GM18505 (cell line): ENCODE measurements around the gene FREM1.
"Not testable (repeated sequence)": the region's sequence is repeated elsewhere in the genome, so short reads cannot be mapped to it uniquely, and the experiment has no call there.

Experiments used
- ATAC-seq: cut with Tn5 transposase; IDR thresholded peaks from one replicate; pipeline ENCODE4 v1.9.1; 2021; ENCODE audit not compliant: unreplicated experiment
- POLR2A ChIP-seq: IDR thresholded peaks from 4 replicates; pipeline ENCODE4 v1.6.1; 2011; ENCODE audit warnings: borderline replicate concordance; ENCODE audit not compliant: insufficient read depth, insufficient read length; ENCODE audit errors: extremely low read depth

FREM1 gene

GRCh38 chr9:14926941-14927624, 16.9 kb upstream of the FREM1 start:
- no peak for ATAC-seq
- TF ChIP-seq POLR2A: no peak

DNA sequence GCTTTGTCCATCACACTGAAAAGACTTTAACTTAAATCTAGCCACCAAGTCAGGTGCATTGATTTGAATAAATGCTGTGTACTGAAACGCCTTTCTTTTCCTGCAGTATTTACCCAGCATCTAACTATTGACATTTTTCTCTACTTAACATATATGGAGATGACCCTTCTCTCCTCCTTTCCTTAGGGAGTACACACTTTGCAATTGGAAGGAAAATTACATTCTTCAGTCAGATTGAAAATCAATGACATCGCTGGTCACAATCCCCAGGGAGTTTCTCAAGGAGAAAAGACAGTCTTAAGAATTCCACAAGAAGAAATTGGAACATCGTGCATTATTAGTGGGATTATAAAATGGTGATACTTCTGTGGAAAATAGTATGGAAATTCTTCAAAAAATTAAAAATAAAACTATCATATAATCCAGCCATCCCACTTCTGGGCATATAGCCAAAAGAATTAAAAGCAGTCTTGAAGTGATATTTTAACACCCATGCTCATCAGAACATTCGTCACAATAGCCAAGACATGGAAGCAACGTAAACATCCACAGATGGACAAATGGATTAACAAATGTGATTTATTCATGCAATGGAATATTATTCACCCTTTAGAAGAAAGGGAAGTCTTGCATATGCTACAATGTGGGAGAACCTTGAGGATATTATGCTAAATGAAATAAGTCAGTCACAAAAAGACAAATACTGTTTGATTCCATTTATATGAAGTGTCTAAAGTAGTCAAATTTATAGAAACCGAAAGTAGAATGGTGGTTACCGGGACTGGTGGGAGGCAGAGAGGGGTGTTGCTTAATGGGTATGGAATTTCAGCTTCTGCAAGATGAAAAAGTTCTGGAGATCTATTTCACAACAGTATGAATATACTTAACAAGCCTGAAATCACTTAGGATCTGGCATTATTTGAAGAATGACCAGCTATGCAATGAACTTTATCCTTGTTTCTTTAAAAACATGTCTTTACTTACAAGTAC, 14.3 kb upstream of the FREM1 start:
- ATAC-seq: no peak
- TF ChIP-seq POLR2A: no peak

DNA sequence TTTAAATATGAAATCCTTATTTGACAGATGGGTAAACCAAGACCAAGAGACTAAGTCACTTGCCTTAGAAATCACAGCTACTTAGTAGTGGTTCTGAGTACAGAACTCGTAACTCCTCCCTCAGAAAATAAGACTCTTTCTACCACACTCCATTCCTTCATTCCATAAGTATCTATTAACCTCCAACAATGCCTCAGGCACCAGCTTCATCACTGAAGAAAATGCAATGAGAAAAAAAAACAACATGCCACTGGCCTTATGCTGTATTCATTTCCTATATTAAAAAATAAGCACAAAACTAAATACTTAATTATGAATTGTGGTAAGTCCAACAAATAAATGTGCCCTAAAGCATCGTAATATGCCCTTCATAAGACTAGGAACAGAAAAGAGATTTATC, 13.5 kb upstream of the FREM1 start:
- no peak for TF ChIP-seq POLR2A
- no peak for ATAC-seq

GRCh38 chr9:14920805-14921204, 10.6 kb upstream of the FREM1 start:
- ATAC-seq: not testable (repeated sequence)

GRCh38 chr9:14913366-14913765, 3.1 kb upstream of the FREM1 start:
- no peak for TF ChIP-seq POLR2A
- no peak for ATAC-seq

- no peak for TF ChIP-seq POLR2A
- no peak for ATAC-seq
These were observed 2.6 kb upstream of the FREM1 start for GRCh38 chr9:14912859-14913258.

DNA sequence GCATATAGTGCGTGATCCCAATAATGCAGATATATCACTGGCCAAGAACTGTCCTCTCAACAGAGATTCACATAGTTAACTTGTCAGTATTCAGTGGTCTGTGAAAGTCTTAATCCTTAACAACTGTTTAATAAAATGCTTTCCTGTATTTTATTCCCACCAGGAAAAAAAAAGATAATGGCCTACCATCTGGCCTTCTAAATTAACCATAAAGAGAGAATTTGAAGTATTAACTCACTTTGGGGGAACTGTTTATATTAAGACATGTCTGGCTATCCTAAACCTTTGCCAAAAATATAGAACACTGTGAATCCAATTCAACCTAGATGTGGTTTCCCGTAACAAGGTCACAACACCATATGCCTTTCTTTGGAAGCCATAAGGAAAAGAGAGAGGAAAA, 818 bp upstream of the FREM1 start:
- TF ChIP-seq POLR2A: no peak
- no peak for ATAC-seq

GRCh38 chr9:14909601-14909960, 647 bp downstream of the FREM1 start:
- no peak for TF ChIP-seq POLR2A

DNA sequence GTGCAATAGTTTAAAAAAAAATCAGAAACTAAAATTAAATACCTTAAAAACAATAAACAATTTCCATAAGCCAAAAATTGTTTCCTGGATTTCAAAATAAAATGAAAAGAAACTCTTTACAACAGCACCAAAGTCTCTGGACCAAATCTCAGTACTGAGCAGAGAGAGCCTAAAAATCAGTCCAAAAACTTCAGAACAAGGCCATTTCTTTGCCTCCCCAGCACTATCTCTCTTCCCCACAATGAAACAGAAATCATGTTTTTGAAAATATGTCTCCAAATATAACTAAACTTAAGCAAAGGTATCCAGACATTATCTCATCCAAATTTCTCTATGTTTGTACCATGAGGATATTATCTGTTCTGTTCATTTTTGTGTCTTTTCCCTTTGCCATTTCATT, 1.0 kb downstream of the FREM1 start:
- ATAC-seq: no peak
- TF ChIP-seq POLR2A: no peak

More at GRCh38 chr9:14909601-14909960, 647 bp downstream of the FREM1 start:
- no peak for ATAC-seq

DNA sequence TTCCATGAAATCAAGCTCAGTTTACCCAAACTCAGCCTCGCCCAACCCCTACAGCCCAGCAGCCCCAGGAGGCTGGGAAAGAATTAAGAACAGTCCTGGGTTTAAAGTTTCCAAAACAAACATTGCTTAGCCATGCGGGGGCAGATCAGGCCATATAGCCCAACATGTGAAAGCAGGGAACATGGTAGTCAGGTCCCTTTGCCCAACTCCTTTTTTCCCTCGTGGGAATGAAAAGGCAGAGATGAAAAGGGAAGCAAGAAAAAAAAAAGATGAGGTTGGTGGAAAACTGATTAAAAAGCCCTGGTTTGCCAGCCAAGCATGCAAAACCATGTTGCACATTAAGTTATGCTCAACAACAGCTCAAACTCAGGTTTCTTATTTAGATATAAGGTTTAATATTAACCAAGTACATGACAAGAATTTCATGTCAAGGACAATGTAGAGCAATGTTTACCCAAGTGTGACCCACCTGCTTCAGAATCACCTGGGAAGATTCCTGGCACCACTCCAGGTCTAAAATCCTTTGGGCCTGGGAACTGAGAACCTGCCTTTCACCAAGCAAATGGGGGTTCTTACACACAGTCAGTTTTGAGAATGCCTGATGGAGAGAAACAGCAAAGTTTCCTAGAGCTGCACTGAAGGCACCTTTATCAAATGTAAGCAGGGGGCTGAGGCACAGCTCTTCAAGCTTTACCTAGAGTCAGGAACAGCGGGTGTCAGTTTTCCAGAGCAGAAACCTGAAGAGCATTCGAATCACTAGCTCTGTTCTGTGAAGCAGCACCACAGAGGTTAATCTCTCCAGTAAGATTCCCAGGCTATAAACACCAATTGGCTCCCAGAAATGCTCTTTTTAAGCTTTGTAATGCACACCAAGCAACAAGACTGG, 1.7 kb downstream of the FREM1 start:
- TF ChIP-seq POLR2A: no peak
- ATAC-seq: peak; percentile 66

GRCh38 chr9:14907696-14908095, 2.5 kb downstream of the FREM1 start:
- no peak for TF ChIP-seq POLR2A
- no peak for ATAC-seq

GRCh38 chr9:14907360-14907685, 2.9 kb downstream of the FREM1 start:
- no peak for ATAC-seq
- TF ChIP-seq POLR2A: no peak

GRCh38 chr9:14906644-14907359, 3.4 kb downstream of the FREM1 start:
- ATAC-seq: no peak
- no peak for TF ChIP-seq POLR2A
